DOHH2 (cell line): Measurements from ENCODE around the gene RAD9A.

Experiments used
- H3F3A ChIP-seq: fragments of 200-600 bp; sonication (generic), shearing (Covaris generic); 2 replicates; pipeline ENCODE4 v1.6.0; 2016; ENCODE audit warnings: antibody characterized with exemption, mild to moderate bottlenecking; ENCODE audit not compliant: control insufficient read depth, insufficient read depth
- H3K27ac ChIP-seq: fragments of 200-600 bp; sonication (generic); 2 replicates; pipeline ENCODE4 v1.5.1; 2014; ENCODE audit warnings: low read depth, mild to moderate bottlenecking, low read length, moderate library complexity
- H3K27me3 ChIP-seq: fragments of 200-600 bp; sonication (generic); 2 replicates; pipeline ENCODE4 v1.6.1; 2014; ENCODE audit warnings: mild to moderate bottlenecking, low read length, mixed read lengths; ENCODE audit not compliant: control insufficient read depth
- H3K36me3 ChIP-seq: fragments of 200-600 bp; sonication (generic); 2 replicates; pipeline ENCODE4 v1.6.1; 2014; ENCODE audit warnings: mild to moderate bottlenecking, low read length, moderate library complexity, mixed read lengths; ENCODE audit not compliant: control insufficient read depth
- H3K4me1 ChIP-seq: fragments of 200-600 bp; sonication (generic); 2 replicates; pipeline ENCODE4 v1.6.1; 2014; ENCODE audit warnings: mild to moderate bottlenecking, low read length, mixed read lengths; ENCODE audit not compliant: control insufficient read depth
- H3K4me2 ChIP-seq: fragments of 200-600 bp; sonication (generic); 2 replicates; pipeline ENCODE4 v1.6.0; 2014; ENCODE audit warnings: mild to moderate bottlenecking, low read length, moderate library complexity
- H3K4me3 ChIP-seq: fragments of 200-600 bp; sonication (generic); 2 replicates; pipeline ENCODE4 v1.5.1; 2014; ENCODE audit warnings: mild to moderate bottlenecking, low read length, mixed read lengths
- H3K79me2 ChIP-seq: fragments of 200-600 bp; sonication (generic); 2 replicates; pipeline ENCODE4 v1.6.1; 2014; ENCODE audit warnings: mild to moderate bottlenecking, low read length, mixed read lengths; ENCODE audit not compliant: control insufficient read depth
- H3K9me2 ChIP-seq: fragments of 200-600 bp; sonication (generic); replicated peaks from 2 replicates; pipeline ENCODE4 v1.6.1; 2014; ENCODE audit warnings: mild to moderate bottlenecking, low read length, mixed read lengths; ENCODE audit not compliant: control insufficient read depth
- H3K9me3 ChIP-seq: fragments of 200-600 bp; sonication (generic); 2 replicates; pipeline ENCODE4 v1.6.1; 2014; ENCODE audit warnings: antibody characterized with exemption, low read length, mixed read lengths; ENCODE audit not compliant: control insufficient read depth, insufficient read depth
- H4K20me1 ChIP-seq: fragments of 200-600 bp; sonication (generic); 2 replicates; pipeline ENCODE4 v1.6.0; 2014; ENCODE audit warnings: low read depth, mild to moderate bottlenecking, antibody characterized with exemption, low read length, moderate library complexity; ENCODE audit not compliant: control insufficient read depth, insufficient read depth
- EZH2phosphoT487 ChIP-seq: fragments of 200-600 bp; sonication (generic); IDR thresholded peaks from 2 replicates; pipeline ENCODE4 v1.6.1; 2017; ENCODE audit warnings: borderline replicate concordance, mild to moderate bottlenecking, antibody characterized with exemption, low read length, moderate library complexity, mixed read lengths
- TF ChIP-seq, protein P1 (sequence below): fragments of 200-600 bp; sonication (generic); IDR thresholded peaks from one replicate; pipeline ENCODE4 v1.5.1; 2014; ENCODE audit warnings: antibody characterized with exemption, mild to moderate bottlenecking, low read depth, low read length; ENCODE audit not compliant: poor library complexity, severe bottlenecking

RAD9A gene

DNA sequence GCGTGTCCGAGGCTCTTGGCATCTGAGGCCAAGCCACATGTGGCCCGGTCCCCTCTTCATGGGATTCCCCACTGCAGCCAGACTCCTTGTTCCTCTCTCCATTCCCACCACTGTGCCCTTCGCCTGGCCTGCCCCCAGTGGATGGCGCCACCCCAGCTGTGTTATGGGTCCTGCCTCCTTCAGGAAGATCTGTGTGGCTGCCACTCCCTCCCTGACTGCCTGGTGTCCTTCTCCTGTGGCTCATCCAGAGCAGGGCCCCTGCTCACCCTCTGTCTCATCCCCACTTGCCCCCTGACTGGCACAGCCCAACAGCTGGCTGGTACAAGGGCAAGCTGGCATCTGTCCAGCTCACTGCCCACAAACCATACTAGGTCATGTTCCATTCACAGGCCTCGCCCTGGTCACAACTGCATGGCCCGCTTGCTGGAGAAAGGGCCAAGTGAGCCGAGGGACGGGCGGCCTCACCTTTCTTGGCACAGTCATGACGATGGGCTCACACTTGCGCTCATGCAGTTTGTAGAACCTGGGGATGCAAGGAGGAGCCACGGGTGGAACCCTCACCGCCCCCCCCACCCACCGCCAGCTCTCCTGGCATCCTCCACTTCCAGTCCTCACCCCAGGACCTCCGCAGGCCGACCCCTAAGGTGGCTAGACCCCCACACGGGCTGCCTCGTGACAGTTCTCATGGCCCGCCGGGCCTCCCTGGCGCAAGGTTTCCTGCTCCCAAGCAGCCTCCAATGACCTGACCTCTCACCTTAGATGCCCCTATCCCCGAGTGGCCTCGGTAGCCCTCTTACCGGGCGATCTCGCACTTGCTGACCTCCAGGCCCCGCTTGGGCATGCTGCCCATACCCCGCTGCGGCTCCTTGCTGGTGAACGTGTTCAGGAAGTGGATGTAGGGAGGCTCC, 47.8 kb downstream of the RAD9A start:
- Histone ChIP-seq H3K27me3 (no peaks in the 10 kb centered on the region), H3K4me1 (peaks cover 81% of the 10 kb centered on the region), H3F3A (peaks cover 53% of the 10 kb centered on the region), H3K4me3 (peak overlapping the region; percentile 90), H3K9me2 (no peaks in the 10 kb centered on the region), H3K79me2 (peaks cover 55% of the 10 kb centered on the region), H3K4me2 (peak overlapping the region; percentile 94), H4K20me1 (peaks cover 12% of the 10 kb centered on the region; the same call in 1 of the 2 replicates), H3K36me3 (peaks cover 71% of the 10 kb centered on the region), H3K27ac (peak overlapping the region; percentile 97), H3K9me3 (no peaks in the 10 kb centered on the region)
- TF ChIP-seq EZH2phosphoT487 = no peak
- TF ChIP-seq, protein P1, sequence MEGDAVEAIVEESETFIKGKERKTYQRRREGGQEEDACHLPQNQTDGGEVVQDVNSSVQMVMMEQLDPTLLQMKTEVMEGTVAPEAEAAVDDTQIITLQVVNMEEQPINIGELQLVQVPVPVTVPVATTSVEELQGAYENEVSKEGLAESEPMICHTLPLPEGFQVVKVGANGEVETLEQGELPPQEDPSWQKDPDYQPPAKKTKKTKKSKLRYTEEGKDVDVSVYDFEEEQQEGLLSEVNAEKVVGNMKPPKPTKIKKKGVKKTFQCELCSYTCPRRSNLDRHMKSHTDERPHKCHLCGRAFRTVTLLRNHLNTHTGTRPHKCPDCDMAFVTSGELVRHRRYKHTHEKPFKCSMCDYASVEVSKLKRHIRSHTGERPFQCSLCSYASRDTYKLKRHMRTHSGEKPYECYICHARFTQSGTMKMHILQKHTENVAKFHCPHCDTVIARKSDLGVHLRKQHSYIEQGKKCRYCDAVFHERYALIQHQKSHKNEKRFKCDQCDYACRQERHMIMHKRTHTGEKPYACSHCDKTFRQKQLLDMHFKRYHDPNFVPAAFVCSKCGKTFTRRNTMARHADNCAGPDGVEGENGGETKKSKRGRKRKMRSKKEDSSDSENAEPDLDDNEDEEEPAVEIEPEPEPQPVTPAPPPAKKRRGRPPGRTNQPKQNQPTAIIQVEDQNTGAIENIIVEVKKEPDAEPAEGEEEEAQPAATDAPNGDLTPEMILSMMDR = peak; percentile 75

DNA sequence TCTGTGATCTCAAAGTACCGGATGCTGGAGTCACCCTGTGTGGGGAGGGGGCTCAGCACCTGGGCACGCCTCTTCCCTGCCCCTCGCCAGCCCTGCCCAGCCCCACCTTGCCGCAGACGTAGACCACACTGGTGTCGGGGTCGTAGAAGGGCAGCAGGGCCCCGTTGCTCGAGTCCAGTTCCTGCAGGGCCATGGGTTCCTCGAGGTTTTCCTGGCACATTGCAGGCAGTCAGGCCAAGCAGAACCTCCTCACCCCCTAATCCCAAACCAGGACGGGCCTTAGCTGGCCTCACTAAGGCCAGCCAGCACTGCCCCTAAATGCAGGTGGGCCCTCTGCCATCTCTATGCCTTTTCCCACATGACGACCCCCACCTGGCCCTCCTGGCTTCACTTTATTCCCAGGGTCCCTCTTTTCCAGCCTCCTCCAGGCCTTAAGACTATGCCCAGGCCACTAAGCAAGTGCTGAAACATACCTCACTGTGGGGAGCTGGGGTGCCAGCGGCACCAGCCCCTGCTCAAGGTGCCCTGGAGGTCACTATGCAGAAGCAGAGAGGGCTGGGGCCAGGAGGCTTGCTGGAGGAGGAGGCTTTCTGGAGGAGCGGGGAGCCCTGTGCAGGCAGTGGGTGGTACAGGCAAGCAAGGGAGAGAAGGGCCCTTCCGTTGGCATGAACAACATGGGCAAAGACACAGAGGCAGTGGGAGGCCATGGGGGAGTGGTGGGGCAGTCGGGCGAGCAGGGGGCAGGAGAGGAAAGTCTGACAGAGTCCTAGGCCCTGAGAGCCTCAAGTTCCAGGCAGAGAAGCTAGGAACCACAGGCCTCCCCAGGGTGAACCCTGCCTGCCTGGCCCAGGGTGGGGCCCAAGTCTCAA, 48.7 kb downstream of the RAD9A start:
- Histone ChIP-seq H3K9me3 (no peaks in the 10 kb centered on the region), H3F3A (peaks cover 46% of the 10 kb centered on the region), H3K79me2 (peaks cover 55% of the 10 kb centered on the region), H3K9me2 (no peaks in the 10 kb centered on the region), H3K36me3 (peaks cover 62% of the 10 kb centered on the region), H3K27ac (peak overlapping the region; percentile 36), H3K27me3 (no peaks in the 10 kb centered on the region), H3K4me2 (peak overlapping the region; percentile 94), H4K20me1 (peaks cover 8% of the 10 kb centered on the region; the same call in 1 of the 2 replicates), H3K4me1 (peaks cover 81% of the 10 kb centered on the region), H3K4me3 (no peak overlapping the region)
- TF ChIP-seq EZH2phosphoT487 = no peak
- TF ChIP-seq, protein P1 = no peak

DNA sequence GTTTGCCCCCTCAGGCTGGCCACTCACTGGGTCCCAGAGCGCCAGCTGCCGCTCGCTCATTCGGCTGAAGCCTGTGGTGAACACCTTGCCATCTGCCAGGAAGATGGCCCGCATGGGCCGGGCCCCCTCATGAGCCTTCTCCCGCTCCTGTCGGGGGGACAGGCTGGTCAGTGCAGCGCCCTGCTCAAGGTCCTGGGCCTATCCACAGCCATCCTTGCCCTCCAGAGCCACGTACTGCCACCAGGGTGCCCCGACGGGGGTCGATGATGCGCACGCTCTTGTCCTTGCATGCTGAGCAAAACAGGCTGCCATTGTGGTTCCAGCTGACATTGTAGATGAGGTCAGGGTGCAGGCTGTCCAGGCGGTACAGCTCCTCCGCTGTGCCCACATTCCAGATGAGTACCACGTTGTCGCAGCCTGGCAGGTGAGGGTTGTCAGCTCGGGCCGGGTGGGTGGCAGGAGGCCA, 49.3 kb downstream of the RAD9A start:
- Histone ChIP-seq H3K27me3 (no peaks in the 10 kb centered on the region), H4K20me1 (peaks cover 1% of the 10 kb centered on the region; the same call in 1 of the 2 replicates), H3K4me2 (peak overlapping the region; percentile 14), H3F3A (peaks cover 42% of the 10 kb centered on the region), H3K79me2 (peaks cover 55% of the 10 kb centered on the region), H3K4me3 (no peak overlapping the region), H3K27ac (peak overlapping the region; percentile 36; the same call in 1 of the 2 replicates), H3K4me1 (peaks cover 81% of the 10 kb centered on the region), H3K36me3 (peaks cover 56% of the 10 kb centered on the region), H3K9me3 (no peaks in the 10 kb centered on the region), H3K9me2 (no peaks in the 10 kb centered on the region)
- no peak for TF ChIP-seq EZH2phosphoT487
- TF ChIP-seq, protein P1 = no peak
